K562 (cell line): ENCODE data around the gene PTPN1. TPM values are rescaled to one million over a fixed set of nuclear protein-coding genes. Genes with fewer than 3 reads are reported as not detected.

Source experiments
- ATAC-seq: fragments of 200-7000 bp; cut with Tn5 transposase; 3 replicates; pipeline ENCODE4 v1.9.1; 2020; ENCODE audit warnings: moderate library complexity
- BruUV-seq: library from RNA; stranded (reverse); fragments of 400-500 nt; replicated peaks from 2 replicates; lab custom pipeline; 2021; lab: Mats Ljungman, UMichigan
- CTCF ChIA-PET: fragments of 300-600 bp; formaldehyde crosslinking; extraction: SDS; loops from one replicate; lab custom pipeline; 2021; ENCODE audit warnings: low intra/inter-chr PET ratio; lab: Yijun Ruan, JAX
- POLR2A ChIA-PET: fragments of 300-600, 350-650 bp; sonication (Branson Sonifier 250); formaldehyde crosslinking; extraction: SDS; loops from one replicate; lab custom pipeline; 2021; ENCODE audit warnings: antibody characterized with exemption, inconsistent platforms; lab: Yijun Ruan, JAX
- DNase-seq, 4 experiments: peaks; one replicate each; pipeline versions ENCODE4 v3.0.0 to v3.0.0-alpha.2; 2011 to 2018; ENCODE audit warnings: low spot score in 3 of 4, mixed read lengths in 3 of 4; ENCODE audit errors: extremely low read depth in 1 of 4
- FAIRE-seq: peaks from 2 replicates; lab custom pipeline; 2011; peaks lifted over from hg19 to GRCh38; lab: Jason Lieb, UNC
- H2AFZ ChIP-seq: 2 replicates; pipeline ENCODE4 v1.6.0; 2011; ENCODE audit warnings: low read depth, low read length, control low read depth, inconsistent platforms
- H3K27ac ChIP-seq: fragments of 200-600 bp; 3 replicates; pipeline ENCODE4 v1.8.0; 2011; ENCODE audit warnings: low read depth, mild to moderate bottlenecking, control low read depth, inconsistent platforms, low read length, moderate library complexity, mixed read lengths; ENCODE audit errors: extremely low read depth
- H3K27me3 ChIP-seq, 2 experiments: fragments of 300-600 bp in 1 of 2; 2 replicates in 1 of 2; 3 replicates in 1 of 2; pipeline versions ENCODE4 v1.6.0 to v1.8.0; 2011; ENCODE audit warnings: inconsistent platforms in 2 of 2, low read length in 2 of 2, mild to moderate bottlenecking in 1 of 2, mixed read lengths in 1 of 2, moderate library complexity in 1 of 2; ENCODE audit not compliant: control insufficient read depth in 2 of 2, insufficient read depth in 2 of 2
- H3K36me3 ChIP-seq: fragments of 300-600 bp; 3 replicates; pipeline ENCODE4 v1.8.0; 2011; ENCODE audit warnings: mild to moderate bottlenecking, low read length, inconsistent platforms; ENCODE audit not compliant: control insufficient read depth, insufficient read depth
- H3K4me1 ChIP-seq, 2 experiments: fragments of 200-600 bp in 1 of 2; replicated peaks in 1 of 2; 2 replicates in 1 of 2; 3 replicates in 1 of 2; pipeline versions ENCODE4 v1.5.1 to v1.8.0; 2011; ENCODE audit warnings: inconsistent platforms in 2 of 2, low read length in 2 of 2, mild to moderate bottlenecking in 1 of 2, mixed read lengths in 1 of 2, moderate library complexity in 1 of 2; ENCODE audit not compliant: control insufficient read depth in 2 of 2, insufficient read depth in 2 of 2
- H3K4me2 ChIP-seq: 2 replicates; pipeline ENCODE4 v1.6.1; 2011; ENCODE audit warnings: low read length, control low read depth, inconsistent platforms, mixed read lengths; ENCODE audit not compliant: insufficient read depth
- H3K4me3 ChIP-seq: fragments of 200-600 bp; sonication (generic), shearing (Covaris generic); 2 replicates; pipeline ENCODE4 v1.5.1; 2016; ENCODE audit warnings: control low read depth, inconsistent platforms
- H3K79me2 ChIP-seq: fragments of 200-600 bp; 3 replicates; pipeline ENCODE4 v1.8.0; 2011; ENCODE audit warnings: low read length, inconsistent platforms; ENCODE audit not compliant: control insufficient read depth, insufficient read depth
- H3K9ac ChIP-seq, 2 experiments: 2 replicates each; pipeline versions ENCODE4 v1.6.0 to v1.6.1; 2011; ENCODE audit warnings: low read depth in 2 of 2, low read length in 2 of 2, control low read depth in 1 of 2, inconsistent platforms in 1 of 2, mild to moderate bottlenecking in 1 of 2, mixed read lengths in 1 of 2; ENCODE audit not compliant: insufficient read depth in 1 of 2
- H3K9me1 ChIP-seq: one replicate; pipeline ENCODE4 v1.6.0; 2011; ENCODE audit warnings: inconsistent platforms, mild to moderate bottlenecking, low read length, moderate library complexity; ENCODE audit not compliant: control insufficient read depth, insufficient read depth
- H3K9me3 ChIP-seq: replicated peaks from 2 replicates; pipeline ENCODE4 v1.5.1; 2011; ENCODE audit warnings: low read depth, low read length, inconsistent platforms; ENCODE audit not compliant: control insufficient read depth, insufficient read depth
- H4K20me1 ChIP-seq: replicated peaks from 2 replicates; pipeline ENCODE4 v1.6.1; 2011; ENCODE audit warnings: low read length, inconsistent platforms, mixed read lengths; ENCODE audit not compliant: control insufficient read depth, insufficient read depth
- CBX5 ChIP-seq: IDR thresholded peaks from 2 replicates; pipeline ENCODE4 v1.6.1; 2014; ENCODE audit warnings: low read depth, borderline replicate concordance
- E4F1 ChIP-seq: fragments of 250-450 bp; sonication (Bioruptor Pico); IDR thresholded peaks from 2 replicates; pipeline ENCODE4 v1.5.0; 2021; ENCODE audit warnings: mild to moderate bottlenecking, borderline replicate concordance
- HLTF ChIP-seq: fragments of 450-650 bp; IDR thresholded peaks from 2 replicates; pipeline ENCODE4 v1.6.1; 2016
- HMBOX1 ChIP-seq: sonication (generic); IDR thresholded peaks from 2 replicates; pipeline ENCODE4 v1.6.1; 2016
- POLR2B ChIP-seq: fragments of 450-650 bp; IDR thresholded peaks from 2 replicates; pipeline ENCODE4 v1.6.1; 2018; ENCODE audit warnings: low read depth; ENCODE audit not compliant: partially characterized antibody
- RBM25 ChIP-seq: fragments of 200-400 bp; formaldehyde crosslinking; IDR thresholded peaks from 2 replicates; pipeline ENCODE4 v1.6.1; 2018; ENCODE audit warnings: low read length, low read depth, moderate library complexity; ENCODE audit not compliant: severe bottlenecking
- SRF ChIP-seq, 2 experiments: fragments of 250-450, 450-650 bp in 1 of 2; sonication (Bioruptor Pico) in 1 of 2; sonication (generic) in 1 of 2; formaldehyde crosslinking; IDR thresholded peaks; 2 replicates each; pipeline versions ENCODE4 v1.5.0 to v1.5.1; 2020 to 2022; ENCODE audit warnings: mild to moderate bottlenecking in 1 of 2, missing genetic modification reagents in 1 of 2
- TAF9B ChIP-seq: fragments of 450-650 bp; IDR thresholded peaks from 2 replicates; pipeline ENCODE4 v1.6.1; 2018; ENCODE audit warnings: mild to moderate bottlenecking; ENCODE audit not compliant: partially characterized antibody
- TCF7L2 ChIP-seq: fragments of 150-350 bp; IDR thresholded peaks from 2 replicates; pipeline ENCODE4 v1.6.1; 2016; ENCODE audit warnings: low read depth, mild to moderate bottlenecking, low read length, moderate library complexity
- TEAD4 ChIP-seq, 2 experiments: sonication (generic) in 1 of 2; formaldehyde crosslinking in 1 of 2; IDR thresholded peaks; 2 replicates each; pipeline versions ENCODE4 v1.6.1 to v1.8.0; 2012 to 2022; ENCODE audit warnings: borderline replicate concordance in 1 of 2, inconsistent platforms in 1 of 2, low read length in 1 of 2, mild to moderate bottlenecking in 1 of 2, missing genetic modification reagents in 1 of 2
- ZBED1 ChIP-seq: IDR thresholded peaks from 2 replicates; pipeline ENCODE4 v1.6.1; 2014
- ZFP36 ChIP-seq: fragments of 150-350 bp; IDR thresholded peaks from 2 replicates; pipeline ENCODE4 v1.6.1; 2018; ENCODE audit warnings: low read length, low read depth; ENCODE audit not compliant: partially characterized antibody
- ZNF324 ChIP-seq: fragments of 250-450 bp; sonication (Bioruptor Pico); IDR thresholded peaks from 2 replicates; pipeline ENCODE4 v1.4.0; 2020; ENCODE audit warnings: mild to moderate bottlenecking
- ZNF41 ChIP-seq: fragments of 250-450 bp; sonication (Bioruptor Pico); conservative IDR thresholded peaks from 2 replicates; pipeline ENCODE4 v1.4.0; 2020; ENCODE audit warnings: mild to moderate bottlenecking
- ZNF518B ChIP-seq: fragments of 250-450 bp; sonication (Bioruptor Pico); IDR thresholded peaks from 2 replicates; pipeline ENCODE4 v1.5.0; 2021; ENCODE audit warnings: mild to moderate bottlenecking, moderate library complexity
- WGBS: fragments of 100-300 bp; shearing (Covaris generic); methylation state at CpG from one replicate; pipeline ENCODE4 v1.1.6; 2016; ENCODE audit warnings: low coverage, mixed read lengths; ENCODE audit not compliant: insufficient coverage; ENCODE audit errors: missing lambda C conversion rate; 5-methylcytosine and 5-hydroxymethylcytosine counted together
- in situ Hi-C: fragments of 300-500 bp; cut with MboI; formaldehyde crosslinking; loops from 4 replicates; pipeline ENCODE4 v1.15.0; 2018; ENCODE audit warnings: inconsistent platforms, mixed read lengths
- intact Hi-C: fragments of 100-400 bp; cut with micrococcal nuclease; formaldehyde crosslinking; loops from 2 replicates; pipeline ENCODE4 v1.14.2; 2022
- polyA plus RNA-seq, 8 experiments: library from polyadenylated mRNA; depleted of rRNA in 4 of 8; stranded (reverse) in 5 of 8; unstranded in 3 of 8; fragments of >200 nt; fragmentation: Nextera tagmentation in 2 of 8; fragmentation: Illumina TruSeq in 1 of 8; extraction: Ambion mirVana in 2 of 8; extraction: Trizol in 1 of 8; gene quantifications; 2 replicates each; pipeline versions ENCODE4 v1.2.1 to v1.2.3, GENCODE V29; 2011 to 2014; ENCODE audit warnings: inconsistent platforms in 1 of 8, missing spikeins in 1 of 8
- total RNA-seq, 7 experiments: library from RNA; depleted of rRNA in 6 of 7; stranded (reverse); fragments of >200 nt in 6 of 7; fragmentation: Illumina TruSeq in 2 of 7; extraction: Trizol in 2 of 7; gene quantifications; 2 replicates each; pipeline versions ENCODE4 v1.2.1 to v1.2.3, GENCODE V29; 2011 to 2021; ENCODE audit warnings: low replicate concordance in 1 of 7

Gene PTPN1
- total and polyA plus RNA-seq, 9 of the 15 experiments (the other 6 are each of a cell fraction or from before 2014, with no cell fraction given), result 11.0 to 85.3 (median 54.0) TPM

- peak overlapping the region; percentile 12; the same call in 1 of the 2 replicates for H2AFZ ChIP-seq
- WGBS, result 62% methylated on average over 12 of the region's 12 CpGs
- no peaks in the 10 kb centered on the region for H4K20me1 ChIP-seq
- H3K9me1 ChIP-seq, result no peaks in the 10 kb centered on the region
- H3K4me2 ChIP-seq, result no peak overlapping the region
- no peaks in the 10 kb centered on the region for H3K79me2 ChIP-seq
- intact Hi-C loops, result no loop called here
- BruUV-seq, result no TSS peak
- H3K9ac ChIP-seq, result no peak overlapping the region
- H3K4me3 ChIP-seq, result no peak overlapping the region
- CTCF ChIA-PET, result no interaction called here
- in situ Hi-C loops, result no loop called here
- no peaks in the 10 kb centered on the region; the same call in 1 of the 2 replicates for H3K9me3 ChIP-seq
- FAIRE-seq, result no peak
- H3K27me3 ChIP-seq, result no peaks in the 10 kb centered on the region
- ATAC-seq, result no peak
- H3K36me3 ChIP-seq, result no peaks in the 10 kb centered on the region
- POLR2A ChIA-PET, result interaction anchor here (1.3 to 2.5 kb wide), 2 partner anchors 11 to 19 kb away, joined by 3 to 16 read pairs; no protein-coding TSS in a partner anchor
- DNase-seq, result no peak
- no peak overlapping the region for H3K27ac ChIP-seq
- H3K4me1 ChIP-seq, result peaks cover 3 to 30% of the 10 kb centered on the region in 2 experiments; a peak in 4 of 5 replicates
- TF ChIP-seq CBX5 (no peak), E4F1 (no peak), ZNF324 (CRISPR knock-in tag) (no peak), ZNF41 (CRISPR knock-in tag) (no peak), HLTF (no peak), ZFP36 (peak; percentile 72), POLR2B (no peak), TAF9B (no peak), ZNF518B (no peak), ZBED1 (no peak), RBM25 (peak; percentile 89), SRF (CRISPR knock-in tag; IDR thresholded peaks at IDR 0.05) (no peak), HMBOX1 (no peak), TCF7L2 (no peak), TEAD4 (IDR thresholded peaks at IDR 0.05; ENCODE audit: low read length) (no peak), TEAD4 (CRISPR knock-in tag; IDR thresholded peaks at IDR 0.05; ENCODE audit: borderline replicate concordance) (no peak)
Measured at GRCh38 chr20:50501972-50502745, 8.0 kb upstream of the PTPN1 start.
